Measurements from ENCODE around the gene CCNYL1.

DNA sequence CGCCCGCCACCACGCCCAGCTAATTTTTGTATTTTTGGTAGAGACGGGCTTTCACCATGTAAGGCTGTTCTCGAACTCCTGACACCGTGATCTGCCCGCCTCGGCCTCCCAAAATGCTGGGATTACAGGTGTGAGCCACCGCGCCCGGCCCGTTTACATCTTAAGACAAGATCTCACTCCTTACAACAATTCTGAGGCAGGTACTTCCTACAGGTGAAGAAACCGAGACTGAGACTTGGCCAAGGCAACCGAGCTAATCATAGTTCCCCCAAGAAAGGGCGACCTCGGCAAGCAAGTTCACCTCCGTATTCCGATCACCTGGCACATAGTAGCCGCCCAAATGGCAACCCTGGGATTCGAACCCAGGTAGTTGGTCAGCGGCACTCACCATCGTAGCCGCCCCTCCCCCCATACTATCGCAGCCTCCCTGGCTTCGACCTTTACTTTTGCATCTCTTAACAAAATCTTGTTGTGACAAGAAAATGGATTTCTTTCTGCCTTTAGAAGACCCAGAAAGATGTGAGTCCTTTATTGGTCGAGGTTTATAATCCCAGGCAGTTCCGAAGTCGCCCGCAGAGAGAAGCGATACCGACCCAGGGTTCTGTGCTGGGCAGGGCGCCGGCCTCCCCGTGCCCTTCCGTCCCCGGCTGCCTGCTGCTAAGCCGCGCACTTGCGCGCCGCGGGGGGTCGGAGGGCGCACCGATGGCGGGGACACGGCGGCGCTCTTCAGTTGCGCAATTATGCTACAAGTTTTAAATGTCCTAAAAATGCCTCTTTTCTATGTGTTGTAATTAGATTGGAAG lies 59.4 kb downstream of the CCNYL1 start:
- TF ChIP-seq, protein P1, sequence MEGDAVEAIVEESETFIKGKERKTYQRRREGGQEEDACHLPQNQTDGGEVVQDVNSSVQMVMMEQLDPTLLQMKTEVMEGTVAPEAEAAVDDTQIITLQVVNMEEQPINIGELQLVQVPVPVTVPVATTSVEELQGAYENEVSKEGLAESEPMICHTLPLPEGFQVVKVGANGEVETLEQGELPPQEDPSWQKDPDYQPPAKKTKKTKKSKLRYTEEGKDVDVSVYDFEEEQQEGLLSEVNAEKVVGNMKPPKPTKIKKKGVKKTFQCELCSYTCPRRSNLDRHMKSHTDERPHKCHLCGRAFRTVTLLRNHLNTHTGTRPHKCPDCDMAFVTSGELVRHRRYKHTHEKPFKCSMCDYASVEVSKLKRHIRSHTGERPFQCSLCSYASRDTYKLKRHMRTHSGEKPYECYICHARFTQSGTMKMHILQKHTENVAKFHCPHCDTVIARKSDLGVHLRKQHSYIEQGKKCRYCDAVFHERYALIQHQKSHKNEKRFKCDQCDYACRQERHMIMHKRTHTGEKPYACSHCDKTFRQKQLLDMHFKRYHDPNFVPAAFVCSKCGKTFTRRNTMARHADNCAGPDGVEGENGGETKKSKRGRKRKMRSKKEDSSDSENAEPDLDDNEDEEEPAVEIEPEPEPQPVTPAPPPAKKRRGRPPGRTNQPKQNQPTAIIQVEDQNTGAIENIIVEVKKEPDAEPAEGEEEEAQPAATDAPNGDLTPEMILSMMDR (IDR thresholded peaks at IDR 0.05), result peak in 2 of 4 donors; percentile 8 to 29
- peak; percentile 60 for TF ChIP-seq POLR2A (IDR thresholded peaks at IDR 0.05)

Measured in right lobe of liver (tissue), 4 donors.